Gastroesophageal sphincter (tissue), 3 donors: ENCODE data around the gene ZNF444.

Source experiments
- EP300 ChIP-seq: sonication (generic); formaldehyde crosslinking; IDR thresholded peaks from one replicate; pipeline ENCODE4 v1.6.1; 2017; ENCODE audit warnings: antibody characterized with exemption, mild to moderate bottlenecking
- POLR2A ChIP-seq, 2 donors: fragments of 450-650 bp; IDR thresholded peaks; one replicate each; pipeline ENCODE4 v1.6.1; 2017; ENCODE audit warnings: antibody characterized with exemption in 2 of 2, mild to moderate bottlenecking in 2 of 2, moderate library complexity in 1 of 2
- POLR2AphosphoS5 ChIP-seq: sonication (generic); formaldehyde crosslinking; IDR thresholded peaks from one replicate; pipeline ENCODE4 v1.6.1; 2017; ENCODE audit warnings: antibody characterized with exemption
- TF ChIP-seq, protein P1 (sequence below), 4 experiments: fragments of 200-600 bp in 2 of 4; fragments of 450-650 bp in 2 of 4; sonication (generic) in 1 of 4; IDR thresholded peaks; one replicate each; pipeline ENCODE4 v1.5.1; 2017 to 2019; ENCODE audit warnings: antibody characterized with exemption in 4 of 4, mild to moderate bottlenecking in 2 of 4, moderate library complexity in 2 of 4

DNA sequence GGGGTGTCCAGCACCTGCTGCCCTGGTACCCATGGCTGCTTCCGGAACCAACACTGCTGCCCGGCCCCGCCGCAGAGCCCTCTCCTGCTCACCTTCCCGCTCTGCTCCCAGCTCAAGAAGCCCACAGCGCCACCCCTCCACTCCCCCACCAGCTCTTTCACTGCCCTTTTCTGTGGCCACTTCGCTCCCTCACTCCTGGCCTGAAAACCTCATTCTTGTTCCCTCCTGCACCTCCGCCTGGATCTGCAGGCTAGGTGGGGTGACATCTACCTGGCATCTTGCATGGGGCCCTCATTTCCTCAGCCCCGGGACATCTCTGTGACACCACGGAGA is 26.3 kb upstream of the ZNF444 start:
- TF ChIP-seq, protein P1, sequence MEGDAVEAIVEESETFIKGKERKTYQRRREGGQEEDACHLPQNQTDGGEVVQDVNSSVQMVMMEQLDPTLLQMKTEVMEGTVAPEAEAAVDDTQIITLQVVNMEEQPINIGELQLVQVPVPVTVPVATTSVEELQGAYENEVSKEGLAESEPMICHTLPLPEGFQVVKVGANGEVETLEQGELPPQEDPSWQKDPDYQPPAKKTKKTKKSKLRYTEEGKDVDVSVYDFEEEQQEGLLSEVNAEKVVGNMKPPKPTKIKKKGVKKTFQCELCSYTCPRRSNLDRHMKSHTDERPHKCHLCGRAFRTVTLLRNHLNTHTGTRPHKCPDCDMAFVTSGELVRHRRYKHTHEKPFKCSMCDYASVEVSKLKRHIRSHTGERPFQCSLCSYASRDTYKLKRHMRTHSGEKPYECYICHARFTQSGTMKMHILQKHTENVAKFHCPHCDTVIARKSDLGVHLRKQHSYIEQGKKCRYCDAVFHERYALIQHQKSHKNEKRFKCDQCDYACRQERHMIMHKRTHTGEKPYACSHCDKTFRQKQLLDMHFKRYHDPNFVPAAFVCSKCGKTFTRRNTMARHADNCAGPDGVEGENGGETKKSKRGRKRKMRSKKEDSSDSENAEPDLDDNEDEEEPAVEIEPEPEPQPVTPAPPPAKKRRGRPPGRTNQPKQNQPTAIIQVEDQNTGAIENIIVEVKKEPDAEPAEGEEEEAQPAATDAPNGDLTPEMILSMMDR (IDR thresholded peaks at IDR 0.05): no peak
- TF ChIP-seq EP300: no peak
- no peak for TF ChIP-seq POLR2AphosphoS5
- TF ChIP-seq POLR2A (IDR thresholded peaks at IDR 0.05): no peak
